Stimulated activated CD4-positive, alpha-beta T cell treated with anti-CD3 and anti-CD28 coated beads, Interleukin-4, amount 100 ng/mL, for 1 hour (primary cell): Measurements from ENCODE around the gene CYLC1.

ENCODE experiments used
- DNase-seq: peaks from one replicate; pipeline ENCODE4 v3.0.0-alpha.2; 2020

CYLC1 gene

DNA sequence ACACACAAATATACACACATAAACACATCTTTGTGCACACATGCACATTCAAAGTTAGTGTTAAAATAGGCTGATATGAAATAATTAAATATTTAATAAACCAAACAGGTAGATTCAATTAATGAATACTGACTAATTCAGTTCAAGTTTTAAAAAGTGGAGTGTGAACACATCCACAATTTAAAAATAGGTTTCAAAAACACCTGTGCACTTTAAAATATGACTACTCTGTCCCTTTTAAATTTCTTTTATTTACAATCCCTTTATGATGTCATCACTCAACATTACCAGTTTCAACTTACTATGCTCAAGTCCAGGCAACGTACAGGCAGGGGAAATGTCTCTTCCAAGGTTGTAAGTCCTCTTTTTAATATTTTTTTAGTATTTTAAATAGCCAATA is at the start of gene CYLC1:
Gene CYLC1 (plus strand): TSS at position 301 of the 400 bp plus-strand sequence. CDS start 37 bp downstream, at position 338.
- no peak for DNase-seq

- no peak for DNase-seq
Measured at GRCh38 chrX:83819304-83819703, 41.6 kb upstream of the CYLC1 start.

DNA sequence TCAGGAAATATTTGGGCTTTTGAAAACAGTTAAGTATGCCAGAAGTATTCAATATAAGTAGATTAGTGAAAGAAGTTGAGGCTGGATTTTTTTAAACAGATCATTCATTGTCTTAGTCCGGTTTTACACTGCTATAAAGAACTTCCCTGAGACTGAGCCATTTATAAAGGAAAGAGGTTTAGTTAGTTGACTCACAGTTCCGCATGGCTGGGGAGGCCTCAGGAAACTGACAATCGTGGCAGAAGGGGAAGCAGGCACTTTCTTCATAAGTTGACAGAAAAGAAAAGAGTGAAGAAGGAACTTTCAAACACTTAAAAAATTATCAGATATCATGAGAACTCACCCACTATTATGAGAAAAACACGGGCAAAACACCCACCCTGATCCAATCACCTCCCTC is 31.1 kb upstream of the CYLC1 start:
- DNase-seq = no peak

DNA sequence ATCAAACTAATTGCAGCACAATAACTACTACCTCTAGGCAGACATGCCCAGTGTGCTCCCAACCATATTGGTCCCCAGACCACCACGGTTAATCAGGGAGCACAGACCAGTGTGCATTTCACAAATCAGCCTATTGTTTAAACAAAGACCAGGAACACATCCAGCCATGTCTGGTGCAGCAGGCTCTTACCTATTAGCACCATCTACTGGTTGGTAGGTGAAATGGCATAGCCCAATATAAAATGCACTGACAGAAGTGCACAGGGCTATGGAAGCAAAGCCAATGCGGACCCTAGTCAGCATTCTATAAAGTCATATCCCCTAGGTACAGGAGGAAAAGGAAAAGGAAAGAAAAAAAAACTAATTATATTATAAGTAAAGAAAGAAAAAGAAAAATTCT is 15.5 kb upstream of the CYLC1 start:
- no peak for DNase-seq

DNA sequence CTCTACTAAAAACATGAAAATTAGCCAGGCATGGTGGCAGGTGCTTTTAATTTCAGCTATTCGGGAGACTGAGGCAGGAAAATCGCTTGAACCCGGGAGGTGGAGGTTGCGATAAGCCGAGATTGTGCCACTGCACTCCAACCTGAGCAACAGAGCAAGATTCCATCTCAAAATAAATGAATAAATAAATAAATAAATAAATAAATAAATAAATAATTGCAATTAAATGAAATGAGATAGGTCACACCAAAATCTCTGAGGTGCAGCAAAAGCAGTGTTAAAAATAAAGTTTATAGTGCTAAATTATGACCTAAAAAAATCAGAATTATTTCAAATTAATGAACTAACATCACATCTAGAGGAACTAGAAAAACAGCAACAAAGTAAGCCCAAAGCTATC is 13.6 kb upstream of the CYLC1 start:
- DNase-seq = no peak

DNA sequence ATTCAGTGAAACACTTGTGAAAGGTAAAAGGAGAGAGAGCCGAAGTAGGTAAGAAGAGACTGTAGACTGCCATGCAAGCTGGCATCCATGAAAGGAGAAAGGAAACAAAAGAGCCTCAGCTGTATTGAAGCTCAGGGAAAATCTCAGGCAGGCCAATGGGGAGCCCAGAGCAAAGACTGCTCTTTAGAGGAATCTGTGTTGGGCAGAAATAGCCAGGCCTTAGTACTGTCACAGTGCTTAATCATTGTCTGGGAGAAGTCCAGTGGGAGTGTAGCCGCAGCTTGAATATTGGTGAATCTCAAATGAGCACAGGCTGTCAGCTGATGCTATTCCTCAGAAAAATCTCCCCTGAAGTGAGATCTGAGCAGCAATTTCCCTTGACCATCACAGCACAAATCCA is 27.6 kb downstream of the CYLC1 start:
- DNase-seq = no peak

- no peak for DNase-seq
Measured at GRCh38 chrX:83892433-83892832, 31.5 kb downstream of the CYLC1 start.

DNA sequence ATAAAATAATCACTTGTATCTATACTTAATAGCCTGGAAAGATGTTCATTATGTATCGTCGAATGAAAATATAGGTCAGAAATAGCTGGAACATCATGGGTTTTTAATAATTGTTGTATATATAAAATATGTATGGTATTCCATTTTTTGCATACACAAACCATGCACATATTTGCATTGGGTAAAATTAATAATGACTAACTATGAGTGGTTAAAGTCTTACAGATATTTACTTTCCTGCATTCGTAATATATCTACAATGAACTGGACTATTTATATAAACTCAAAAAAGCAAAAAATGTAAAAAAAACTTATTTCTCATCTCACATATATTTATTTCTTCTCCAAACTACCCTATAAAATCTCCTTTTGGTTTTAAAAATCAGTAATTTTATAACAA is 46.0 kb downstream of the CYLC1 start:
- DNase-seq = no peak

DNA sequence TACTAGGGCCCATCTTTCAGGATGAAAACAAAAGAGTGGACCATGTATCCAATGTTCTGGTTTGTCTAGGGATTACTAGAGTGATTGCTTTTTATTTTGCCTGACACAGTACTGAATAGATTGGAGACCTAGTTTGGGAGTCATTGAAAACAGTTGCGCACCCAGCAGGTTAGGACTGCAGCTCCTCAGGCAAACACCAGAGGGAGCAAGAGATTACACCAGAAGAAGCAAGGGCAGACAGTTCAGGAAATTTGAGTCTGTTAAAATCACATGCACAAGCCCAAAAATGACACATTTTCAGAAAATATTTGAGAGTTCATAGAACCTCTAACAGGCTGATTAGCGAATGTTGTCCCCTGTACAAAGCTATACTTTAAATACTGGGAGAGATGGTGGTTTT is 55.6 kb downstream of the CYLC1 start:
- DNase-seq = no peak

DNA sequence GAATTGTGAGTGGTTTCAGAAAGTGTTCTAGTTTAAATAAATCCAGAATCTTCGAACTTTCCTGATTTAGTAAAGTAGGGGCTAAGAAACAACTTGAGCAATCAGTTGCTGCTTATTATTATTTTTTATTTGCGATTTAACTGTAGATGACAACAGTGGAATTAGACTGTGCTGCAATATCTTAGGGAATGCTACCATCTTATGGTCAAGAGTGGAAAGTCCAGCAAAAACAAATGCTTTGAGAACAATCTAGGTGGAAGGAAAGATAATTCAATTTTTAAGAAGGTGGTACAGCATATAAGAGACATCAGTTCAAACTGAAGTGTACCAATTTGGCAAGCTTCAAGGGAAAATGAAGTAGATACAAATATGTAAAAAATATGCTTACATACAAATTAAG is 73.3 kb downstream of the CYLC1 start:
- no peak for DNase-seq
